Endometrium (tissue), 2 donors: Measurements from ENCODE around the gene CNDP1.
"Not testable (repeated sequence)": the region's sequence is repeated elsewhere in the genome, so short reads cannot be mapped to it uniquely, and the experiment has no call there.

ENCODE experiments used
- FAIRE-seq: peaks from 2 replicates; lab custom pipeline; 2012; peaks lifted over from hg19 to GRCh38; lab: Jason Lieb, UNC
- donor health status: control.
- donor health status: control.

The CNDP1 gene

GRCh38 chr18:74546007-74546406 is 11.7 kb downstream of the CNDP1 start:
- no peak for FAIRE-seq

GRCh38 chr18:74546751-74547530 is 12.6 kb downstream of the CNDP1 start:
- peak; percentile 51 for FAIRE-seq

GRCh38 chr18:74547860-74548259 is 13.6 kb downstream of the CNDP1 start:
- FAIRE-seq: no peak

- no peak for FAIRE-seq
Measured at GRCh38 chr18:74549591-74550104, 15.3 kb downstream of the CNDP1 start.

GRCh38 chr18:74550886-74551285 is 16.6 kb downstream of the CNDP1 start:
- FAIRE-seq: no peak

- FAIRE-seq: no peak
Measured at GRCh38 chr18:74551452-74551851, 17.2 kb downstream of the CNDP1 start.

- peak; percentile 93 for FAIRE-seq
Measured at GRCh38 chr18:74551936-74552555, 17.7 kb downstream of the CNDP1 start.

- FAIRE-seq: no peak
Measured at GRCh38 chr18:74556126-74556525, 21.8 kb downstream of the CNDP1 start.

GRCh38 chr18:74558096-74558495 is 23.8 kb downstream of the CNDP1 start:
- no peak for FAIRE-seq

GRCh38 chr18:74562131-74562730 is 27.9 kb downstream of the CNDP1 start:
- no peak for FAIRE-seq

- no peak for FAIRE-seq
Measured at GRCh38 chr18:74562775-74563174, 28.5 kb downstream of the CNDP1 start.

GRCh38 chr18:74563999-74564398 is 29.7 kb downstream of the CNDP1 start:
- peak; percentile 58 for FAIRE-seq

GRCh38 chr18:74565164-74565563 is 30.9 kb downstream of the CNDP1 start:
- not testable (repeated sequence) for FAIRE-seq

- FAIRE-seq: not testable (repeated sequence)
Measured at GRCh38 chr18:74565993-74566392, 31.7 kb downstream of the CNDP1 start.

GRCh38 chr18:74567822-74568221 is 33.5 kb downstream of the CNDP1 start:
- no peak for FAIRE-seq

GRCh38 chr18:74569401-74569800 is 35.1 kb downstream of the CNDP1 start:
- no peak for FAIRE-seq

- no peak for FAIRE-seq
Measured at GRCh38 chr18:74570266-74570665, 36.0 kb downstream of the CNDP1 start.

- FAIRE-seq: no peak
Measured at GRCh38 chr18:74571895-74572680, 37.8 kb downstream of the CNDP1 start.

GRCh38 chr18:74573053-74573452 is 38.8 kb downstream of the CNDP1 start:
- no peak for FAIRE-seq

- FAIRE-seq: no peak
Measured at GRCh38 chr18:74574916-74575315, 40.6 kb downstream of the CNDP1 start.

- no peak for FAIRE-seq
Measured at GRCh38 chr18:74577019-74577418, 42.7 kb downstream of the CNDP1 start.

GRCh38 chr18:74579496-74580065 is 45.3 kb downstream of the CNDP1 start:
- no peak for FAIRE-seq
